LNCaP clone FGC (cell line): ENCODE data around the gene MAPK6.
"Not testable (repeated sequence)": the region's sequence is repeated elsewhere in the genome, so short reads cannot be mapped to it uniquely, and the experiment has no call there.

Experiments used
- DNase-seq: peaks from one replicate; pipeline ENCODE4 v3.0.0-alpha.2; 2011; ENCODE audit warnings: low read depth
- H3K4me3 ChIP-seq: 2 replicates; pipeline ENCODE4 v1.5.1; 2011; ENCODE audit warnings: mild to moderate bottlenecking, low read depth, low read length, control low read depth
- TF ChIP-seq, protein P1 (sequence below): IDR thresholded peaks from 2 replicates; pipeline ENCODE4 v1.5.1; 2012; ENCODE audit warnings: mild to moderate bottlenecking; ENCODE audit not compliant: control insufficient read depth, insufficient read depth; ENCODE audit errors: extremely low read depth

Gene MAPK6

DNA sequence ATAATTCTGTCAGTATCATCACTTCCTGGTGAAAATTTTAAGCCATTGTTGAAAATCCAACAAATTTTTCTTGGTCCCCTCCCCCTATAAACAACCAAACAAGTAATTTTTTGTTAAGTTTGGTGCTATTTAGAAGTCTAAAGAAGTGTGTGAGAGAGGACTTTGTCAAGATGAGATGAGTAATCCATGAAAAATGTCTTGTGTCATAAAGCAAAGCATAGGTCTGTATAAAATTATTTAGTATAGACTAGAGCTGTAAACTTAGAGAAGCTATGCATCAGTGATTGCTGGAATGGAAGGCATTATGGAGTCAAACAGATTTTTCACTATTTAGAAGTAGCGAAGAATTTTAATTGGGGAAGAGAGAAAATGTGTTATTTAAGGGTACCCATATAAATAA lies 31.4 kb downstream of the MAPK6 start:
- TF ChIP-seq, protein P1, sequence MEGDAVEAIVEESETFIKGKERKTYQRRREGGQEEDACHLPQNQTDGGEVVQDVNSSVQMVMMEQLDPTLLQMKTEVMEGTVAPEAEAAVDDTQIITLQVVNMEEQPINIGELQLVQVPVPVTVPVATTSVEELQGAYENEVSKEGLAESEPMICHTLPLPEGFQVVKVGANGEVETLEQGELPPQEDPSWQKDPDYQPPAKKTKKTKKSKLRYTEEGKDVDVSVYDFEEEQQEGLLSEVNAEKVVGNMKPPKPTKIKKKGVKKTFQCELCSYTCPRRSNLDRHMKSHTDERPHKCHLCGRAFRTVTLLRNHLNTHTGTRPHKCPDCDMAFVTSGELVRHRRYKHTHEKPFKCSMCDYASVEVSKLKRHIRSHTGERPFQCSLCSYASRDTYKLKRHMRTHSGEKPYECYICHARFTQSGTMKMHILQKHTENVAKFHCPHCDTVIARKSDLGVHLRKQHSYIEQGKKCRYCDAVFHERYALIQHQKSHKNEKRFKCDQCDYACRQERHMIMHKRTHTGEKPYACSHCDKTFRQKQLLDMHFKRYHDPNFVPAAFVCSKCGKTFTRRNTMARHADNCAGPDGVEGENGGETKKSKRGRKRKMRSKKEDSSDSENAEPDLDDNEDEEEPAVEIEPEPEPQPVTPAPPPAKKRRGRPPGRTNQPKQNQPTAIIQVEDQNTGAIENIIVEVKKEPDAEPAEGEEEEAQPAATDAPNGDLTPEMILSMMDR = no peak
- no peak overlapping the region for H3K4me3 ChIP-seq
- no peak for DNase-seq

DNA sequence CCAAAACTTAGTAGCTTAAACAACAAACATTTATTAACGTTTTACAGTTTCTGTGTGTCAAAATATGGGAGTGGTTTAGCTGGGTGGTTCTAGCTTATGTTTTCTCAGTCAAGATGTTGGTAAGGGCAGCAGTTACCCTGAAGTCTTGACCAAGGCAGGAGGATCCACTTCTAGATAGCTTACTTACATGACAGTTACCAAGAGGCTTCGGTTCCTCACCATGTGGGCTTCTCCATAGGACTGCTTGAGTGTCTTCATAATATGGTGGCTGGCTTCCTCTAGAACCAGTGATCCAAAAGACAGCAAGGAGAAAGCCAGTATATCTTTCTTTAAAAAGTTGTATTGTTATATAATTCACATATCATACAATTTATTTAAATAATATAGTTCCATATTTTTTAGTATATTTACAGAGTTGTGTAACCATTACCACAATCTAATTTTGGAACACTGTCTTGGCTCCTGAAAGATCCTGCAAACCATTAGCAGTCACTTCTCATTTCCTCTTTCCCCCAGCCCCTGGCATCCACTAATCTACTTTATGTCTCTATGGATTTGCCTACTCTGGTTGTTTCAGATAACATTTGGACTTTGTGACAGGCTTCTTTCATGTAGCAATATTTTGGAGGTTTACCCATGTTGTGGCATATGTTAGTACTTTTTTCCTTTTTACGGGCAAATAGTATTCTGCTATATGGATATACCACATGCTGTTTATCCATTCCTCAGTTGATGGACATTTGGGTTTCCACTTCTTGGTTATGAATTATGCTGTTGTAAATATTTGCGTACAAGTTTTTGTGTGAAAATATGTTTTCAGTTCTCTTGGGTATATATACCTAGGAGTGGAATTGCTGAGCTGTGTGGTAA lies 33.3 kb downstream of the MAPK6 start:
- H3K4me3 ChIP-seq = no peak overlapping the region
- DNase-seq = no peak
- TF ChIP-seq, protein P1 = no peak

DNA sequence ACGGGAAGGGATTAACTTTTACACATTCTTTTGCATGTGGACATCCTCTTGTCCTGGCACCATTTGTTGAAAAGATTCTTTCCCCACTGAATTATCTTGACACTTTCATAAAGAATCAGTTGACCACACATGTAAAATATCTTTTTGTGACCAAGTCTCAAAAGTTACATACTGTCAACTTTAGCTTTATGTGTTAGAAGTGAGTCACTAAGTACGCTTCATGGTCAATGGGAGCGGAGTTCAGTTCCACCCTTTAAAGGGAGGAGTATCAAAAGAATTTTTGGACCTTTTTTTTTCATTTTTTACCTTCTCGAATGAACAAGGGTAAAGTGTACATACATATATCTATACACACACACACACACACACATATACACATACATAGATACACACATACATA lies 35.4 kb downstream of the MAPK6 start:
- no peak overlapping the region for H3K4me3 ChIP-seq
- TF ChIP-seq, protein P1 = no peak
- DNase-seq = no peak

DNA sequence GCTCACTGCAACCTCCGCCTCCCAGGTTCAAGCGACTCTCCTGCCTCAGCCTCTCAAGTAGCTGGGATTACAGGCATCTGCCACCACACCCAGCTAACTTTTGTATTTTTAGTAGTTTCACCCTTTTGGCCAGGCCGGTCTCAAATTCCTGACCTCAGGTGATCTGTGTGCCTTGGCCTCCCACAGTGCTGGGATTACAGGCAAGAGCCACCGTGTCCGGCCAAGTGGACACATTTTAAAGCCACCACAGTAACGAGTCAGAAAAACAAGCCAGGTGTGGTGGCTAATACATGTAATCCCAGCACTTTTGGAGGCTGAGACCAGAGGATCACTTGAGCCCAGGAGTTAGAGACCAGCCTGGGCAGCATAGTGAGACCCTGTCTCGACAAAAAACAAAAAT lies 35.8 kb downstream of the MAPK6 start:
- not testable (repeated sequence) for H3K4me3 ChIP-seq, DNase-seq

DNA sequence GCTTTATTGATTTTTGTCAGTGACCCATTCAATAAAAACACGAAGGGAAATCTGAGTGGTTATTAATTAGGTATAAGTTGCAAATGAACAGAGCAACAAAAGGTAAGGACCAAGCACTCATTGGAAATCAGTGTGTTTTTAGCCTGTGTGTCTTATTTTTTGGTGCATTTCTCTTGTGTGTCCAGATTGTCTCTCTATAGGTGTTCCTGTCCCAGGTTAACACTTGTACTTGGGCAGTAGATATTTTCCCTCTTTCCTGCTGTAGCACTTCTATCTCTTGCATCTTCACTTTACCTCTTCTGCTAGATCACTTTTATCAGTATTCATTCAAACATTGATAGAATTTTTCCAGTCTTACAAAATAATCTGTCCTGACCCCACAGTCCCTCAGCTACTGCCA lies 37.0 kb downstream of the MAPK6 start:
- TF ChIP-seq, protein P1 = no peak
- no peak for DNase-seq
- H3K4me3 ChIP-seq = no peak overlapping the region

DNA sequence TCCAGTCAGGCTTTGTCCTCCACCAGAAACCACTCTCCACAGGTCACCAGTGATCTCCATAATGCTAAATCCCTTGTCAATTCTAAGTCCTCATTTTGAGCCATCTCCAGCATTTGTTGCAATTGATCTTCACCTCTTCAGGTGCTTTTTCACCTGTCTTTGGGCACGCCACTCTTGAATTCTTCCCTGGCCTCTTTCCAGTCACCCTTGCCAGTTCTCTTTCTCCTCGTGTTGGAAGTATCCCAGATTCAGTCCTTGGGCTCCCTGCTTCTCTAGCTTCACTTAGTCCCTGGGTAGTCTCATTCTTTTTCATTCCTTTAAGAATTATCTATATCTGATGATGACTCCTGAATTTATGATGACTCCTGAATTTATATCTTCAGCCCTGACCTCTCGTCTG lies 37.5 kb downstream of the MAPK6 start:
- DNase-seq = no peak
- TF ChIP-seq, protein P1 = no peak
- no peak overlapping the region for H3K4me3 ChIP-seq

DNA sequence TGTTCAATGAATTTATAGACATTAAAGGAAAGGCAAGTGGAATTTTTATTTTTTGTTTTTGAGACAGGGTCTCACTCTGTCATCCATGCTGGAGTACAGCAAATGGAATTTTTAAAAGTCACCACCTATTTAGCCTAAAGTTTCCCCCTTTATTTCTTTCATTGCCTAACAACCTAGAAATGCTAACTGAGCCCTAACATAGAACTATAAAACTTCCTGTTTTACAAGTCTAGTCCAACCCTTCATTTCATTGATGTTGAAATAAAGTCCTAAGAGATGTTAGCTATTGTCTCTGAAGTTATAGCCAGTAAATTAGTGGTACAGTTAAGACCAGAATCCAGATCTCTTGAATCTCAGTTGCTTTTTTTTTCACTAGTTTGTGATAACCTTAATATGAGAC lies 39.0 kb downstream of the MAPK6 start:
- no peak overlapping the region for H3K4me3 ChIP-seq
- DNase-seq = no peak
- TF ChIP-seq, protein P1 = no peak
